T-helper 1 cell (primary cell): ENCODE measurements around the gene COL28A1.
"Not testable (repeated sequence)": the region's sequence is repeated elsewhere in the genome, so short reads cannot be mapped to it uniquely, and the experiment has no call there.

Experiments
- DNase-seq, 5 donors: peaks; one replicate each; pipeline ENCODE4 v3.0.0-alpha.2; 2012 to 2020

COL28A1 gene

DNA sequence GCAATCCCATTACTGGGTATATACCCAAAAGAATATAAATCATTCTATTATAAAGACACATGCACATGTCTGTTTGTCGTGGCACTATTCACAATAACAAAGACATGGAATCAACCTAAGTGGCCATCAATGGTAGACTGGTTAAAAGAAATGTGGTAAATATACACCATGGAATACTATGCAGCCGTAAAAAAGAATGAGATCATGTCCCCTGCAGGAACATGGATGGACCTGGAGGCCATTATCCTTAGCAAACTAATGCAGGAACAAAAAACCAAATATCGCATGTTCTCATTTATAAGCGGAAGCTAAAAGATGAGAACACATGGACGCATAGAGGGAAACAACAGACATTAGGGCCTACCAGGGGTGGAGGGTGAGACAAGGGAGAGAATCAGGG lies 25.9 kb upstream of the COL28A1 start:
- not testable (repeated sequence) for DNase-seq

DNA sequence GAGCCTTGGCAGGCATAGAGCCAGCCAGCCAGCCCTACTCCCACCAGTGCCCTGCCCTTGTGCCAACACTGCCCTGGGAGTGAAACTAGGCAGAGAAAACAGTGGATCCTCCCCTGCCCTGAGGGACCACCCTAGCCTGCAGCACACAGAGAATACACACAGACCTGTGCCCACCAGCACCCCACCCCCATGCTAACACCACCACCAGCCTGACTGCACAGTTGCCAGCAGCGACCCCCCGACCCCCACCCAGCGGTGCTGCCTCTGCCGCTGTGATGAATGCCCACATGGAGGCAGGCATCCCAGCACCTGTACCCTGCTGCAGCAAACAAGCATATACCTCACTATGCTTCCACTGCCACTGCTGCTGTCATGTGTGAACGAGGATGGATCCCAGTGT lies 21.6 kb upstream of the COL28A1 start:
- DNase-seq = no peak

DNA sequence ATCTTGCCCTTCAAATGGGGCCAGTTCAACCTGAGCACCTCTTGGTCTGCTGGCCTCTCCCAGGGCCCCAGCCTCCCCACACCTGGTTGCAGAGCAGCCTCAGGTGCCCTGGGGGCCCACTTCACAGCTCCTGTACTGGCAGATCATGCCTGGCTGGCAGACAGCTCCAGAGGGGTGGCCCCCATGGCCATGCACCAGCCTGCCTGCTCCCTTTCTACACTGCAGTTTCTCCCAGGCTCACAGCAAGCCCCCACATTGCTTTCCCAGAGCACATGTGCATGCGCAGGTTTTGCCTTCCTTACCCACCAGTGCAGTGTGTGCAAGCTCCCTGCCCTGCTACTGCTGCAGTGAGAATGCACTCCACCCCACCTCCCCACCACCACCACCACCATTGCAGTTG lies 21.2 kb upstream of the COL28A1 start:
- no peak for DNase-seq

DNA sequence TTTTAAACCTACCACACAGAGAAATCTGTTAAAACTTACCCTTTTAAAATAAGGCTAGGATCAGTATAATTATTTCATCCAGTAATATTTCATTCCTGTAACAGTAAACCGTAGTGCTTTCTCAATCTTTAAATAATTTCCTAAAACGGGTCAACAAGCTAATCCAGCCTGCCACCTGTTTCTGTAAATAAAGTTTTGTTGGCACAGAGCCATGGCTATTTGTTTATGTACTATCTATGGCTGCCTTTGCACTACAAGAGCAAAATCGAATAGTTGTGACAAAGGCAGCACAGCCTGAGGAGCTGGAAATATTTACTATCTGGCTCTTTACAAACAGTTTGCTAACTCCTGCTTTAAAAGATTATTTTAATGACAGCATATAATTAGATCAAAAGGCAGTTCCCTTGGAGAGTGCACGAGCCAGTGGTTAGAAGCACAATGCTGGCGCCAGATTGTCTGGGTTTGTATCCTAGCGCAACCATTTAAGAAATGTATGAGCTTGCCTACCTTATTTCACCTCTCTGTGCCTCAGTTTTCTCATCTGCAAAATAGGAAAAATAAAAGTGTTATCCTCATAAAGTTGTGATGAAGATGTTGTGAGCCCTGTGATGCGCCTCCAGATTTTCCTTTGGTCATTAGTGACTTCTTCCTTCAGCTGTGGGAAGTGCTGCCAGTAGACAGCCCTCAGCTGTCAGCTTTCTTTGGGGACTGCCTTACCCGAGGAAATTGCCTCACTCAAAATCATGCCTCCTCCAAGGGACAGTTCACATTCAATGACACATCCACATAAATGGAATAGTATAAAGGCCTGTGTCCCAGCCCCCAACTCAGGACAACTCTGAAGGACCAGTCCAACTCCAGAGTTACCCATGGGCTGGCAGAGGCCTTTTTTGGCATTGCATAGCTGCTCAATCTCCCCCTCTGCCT lies 19.2 kb upstream of the COL28A1 start:
- no peak for DNase-seq

DNA sequence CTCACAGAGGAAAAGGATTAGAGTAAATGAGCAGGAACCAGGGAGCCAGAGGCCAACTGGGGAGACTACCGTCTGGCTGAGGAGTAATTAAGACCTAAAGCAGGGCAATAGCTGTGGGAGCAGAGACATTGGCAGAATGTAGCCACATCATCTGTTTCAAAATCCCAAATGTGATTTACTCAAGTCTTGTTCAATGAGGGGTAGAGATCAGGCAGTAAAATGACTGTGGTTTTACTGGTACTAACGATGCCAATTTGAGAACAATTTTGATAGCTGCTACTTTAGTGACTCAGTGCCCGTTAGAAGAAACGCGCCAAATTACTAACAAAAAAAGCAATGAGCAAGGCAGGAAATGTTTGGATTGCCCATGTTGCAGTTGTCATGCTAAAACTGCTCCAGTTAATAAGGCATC lies 18.4 kb upstream of the COL28A1 start:
- DNase-seq = no peak

DNA sequence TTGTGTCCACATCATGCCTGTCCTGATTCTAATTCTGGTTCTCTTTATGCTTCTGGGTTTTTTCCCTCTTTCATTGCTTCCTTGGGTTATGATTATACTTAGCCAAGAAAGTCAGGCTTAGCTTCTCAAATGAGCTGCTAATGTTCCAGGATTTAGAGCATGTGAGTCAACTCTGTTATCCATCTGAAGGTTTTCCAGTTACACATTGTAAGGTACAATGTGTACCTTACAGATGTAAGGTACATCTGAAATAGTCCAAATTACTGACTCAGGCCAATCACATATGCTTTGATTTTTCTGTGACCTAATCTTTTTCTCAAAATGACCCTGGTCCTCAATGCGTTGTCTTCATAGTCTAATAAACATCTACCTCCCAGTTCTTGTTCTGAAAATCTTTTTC lies 17.7 kb upstream of the COL28A1 start:
- DNase-seq = no peak

DNA sequence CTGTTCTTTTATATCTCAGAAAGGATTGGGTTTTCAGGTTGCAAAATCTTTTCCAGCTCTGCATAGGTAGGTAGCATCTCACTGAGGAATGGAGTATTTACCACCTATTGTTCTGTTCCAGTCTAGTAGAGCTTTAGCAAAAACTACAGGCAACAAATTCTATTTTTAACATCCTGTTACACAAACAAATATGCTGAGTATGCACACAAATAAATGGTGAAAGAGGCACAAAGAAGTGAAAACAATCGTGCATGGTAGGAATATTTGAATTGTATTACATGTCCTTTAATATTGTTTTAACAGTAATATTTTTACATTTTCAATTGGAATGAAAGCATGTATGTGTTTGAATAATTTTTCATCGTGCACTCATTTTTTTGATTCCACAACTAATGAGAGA lies 16.5 kb upstream of the COL28A1 start:
- DNase-seq = no peak

DNA sequence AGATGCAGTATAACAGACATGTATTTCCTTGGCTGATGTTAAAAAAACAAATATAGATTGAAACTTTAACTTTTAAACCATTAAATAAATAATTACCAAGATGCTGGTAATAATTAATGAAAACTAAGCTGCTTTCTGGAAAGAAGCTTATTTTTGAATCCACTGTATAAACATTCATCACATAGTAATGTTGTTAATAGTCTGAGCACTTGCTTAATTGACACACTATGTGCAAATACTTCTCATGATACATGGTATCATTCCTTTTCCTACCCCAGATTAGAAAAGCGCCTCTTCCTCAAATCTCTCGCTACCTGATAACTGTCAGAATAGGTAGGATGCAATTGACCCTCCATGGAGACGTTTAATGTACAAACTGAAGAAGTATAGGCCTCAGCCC lies 15.0 kb upstream of the COL28A1 start:
- DNase-seq = no peak

DNA sequence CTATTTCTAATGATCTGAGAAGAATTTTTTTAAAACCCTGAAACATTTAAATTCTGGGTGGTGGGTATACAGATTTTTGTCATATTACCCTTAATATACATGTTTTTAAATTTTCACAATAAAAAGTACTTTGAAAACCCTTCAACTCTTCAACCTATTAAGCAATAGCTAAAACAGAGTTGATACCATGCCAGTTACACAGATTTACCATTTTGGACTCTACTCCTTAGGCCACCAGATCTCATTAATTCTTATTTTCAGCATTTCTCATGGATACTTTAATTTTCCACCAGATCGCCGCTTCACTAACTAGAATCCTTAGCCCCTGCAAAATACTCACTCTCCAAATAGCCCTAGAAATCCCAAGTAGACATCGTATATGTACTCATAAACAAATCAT lies 12.7 kb upstream of the COL28A1 start:
- DNase-seq = no peak

DNA sequence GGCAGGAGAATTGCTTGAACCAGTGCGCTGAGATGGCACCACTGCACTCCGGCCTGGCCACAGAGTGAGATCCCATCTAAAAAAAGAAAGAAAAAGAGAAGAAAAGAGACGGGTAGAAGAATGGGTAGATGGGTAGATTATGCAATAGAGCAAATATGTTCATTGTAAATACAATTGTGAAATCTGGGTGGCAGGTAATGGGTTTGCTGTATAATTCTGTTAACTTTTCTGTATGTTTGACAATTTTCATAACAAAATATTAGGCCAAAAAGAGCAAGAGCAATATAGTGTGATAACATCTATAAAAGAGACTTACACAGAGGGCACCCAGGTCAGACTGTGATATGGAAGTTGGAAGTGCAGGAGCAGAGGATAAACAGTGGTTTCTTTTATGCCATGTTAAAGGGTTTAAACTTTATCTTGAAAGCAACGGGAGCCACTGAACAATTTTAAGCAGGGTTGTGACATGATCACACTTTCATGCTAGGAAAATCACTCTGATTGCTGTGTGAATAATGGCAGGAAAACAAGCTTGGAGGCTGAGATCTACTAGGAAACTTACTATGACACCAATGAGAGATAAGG lies 6.7 kb upstream of the COL28A1 start:
- DNase-seq = no peak

DNA sequence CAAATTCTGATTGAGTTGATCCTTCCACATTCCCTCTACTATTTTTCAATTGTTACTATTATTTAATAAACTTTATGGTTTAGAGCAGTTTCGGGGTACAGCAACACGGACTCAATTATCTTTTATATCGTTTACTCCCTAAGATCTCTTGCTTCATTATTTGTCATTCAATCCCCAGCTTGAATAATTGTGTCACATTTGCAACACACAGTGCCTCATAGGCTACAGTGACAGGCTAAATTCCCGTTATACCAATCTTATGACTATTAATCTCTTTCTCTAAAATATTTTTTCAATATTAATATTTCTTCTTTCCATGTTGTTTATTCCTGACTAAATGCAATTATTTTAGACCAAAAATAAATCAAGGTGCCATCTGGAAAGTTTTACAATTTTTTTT lies 4.0 kb upstream of the COL28A1 start:
- no peak for DNase-seq

DNA sequence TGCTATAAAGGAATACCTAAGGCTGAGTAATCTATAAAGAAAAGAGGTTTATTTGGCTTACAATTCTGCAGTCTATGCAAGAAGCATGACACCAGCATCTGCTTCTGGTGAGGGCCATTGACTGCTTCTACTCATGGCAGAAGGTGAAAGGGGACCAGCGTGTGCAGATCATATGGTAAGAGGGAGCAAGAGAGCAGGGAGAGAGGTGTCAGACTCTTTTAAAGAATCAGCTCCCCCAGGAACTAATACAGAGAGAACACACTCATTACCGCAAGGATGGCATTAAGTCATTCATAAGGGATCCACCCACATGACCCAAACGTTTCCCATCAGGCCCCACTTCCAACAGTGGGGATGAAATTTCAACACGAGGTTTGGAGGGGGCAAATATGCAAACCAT lies 3.5 kb upstream of the COL28A1 start:
- DNase-seq = no peak

DNA sequence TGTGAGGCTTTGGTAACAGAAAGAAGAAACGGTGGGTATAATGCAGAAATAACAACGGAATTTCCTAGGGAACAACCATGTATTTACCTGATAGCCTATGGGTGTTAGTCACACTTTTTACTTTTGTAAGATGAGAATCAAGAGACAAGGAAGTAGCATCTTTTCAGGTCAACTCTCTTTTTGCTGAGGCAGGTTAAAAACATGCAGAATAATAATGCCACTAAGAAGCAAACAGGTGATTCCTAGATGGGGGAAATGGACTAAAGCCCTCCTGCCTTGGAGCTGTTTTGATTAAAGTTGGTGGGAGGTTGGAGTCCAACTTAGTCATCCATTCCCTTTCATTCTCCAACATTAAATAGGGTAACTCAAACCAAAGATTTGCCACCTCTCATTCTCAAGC lies 2.0 kb upstream of the COL28A1 start:
- no peak for DNase-seq

DNA sequence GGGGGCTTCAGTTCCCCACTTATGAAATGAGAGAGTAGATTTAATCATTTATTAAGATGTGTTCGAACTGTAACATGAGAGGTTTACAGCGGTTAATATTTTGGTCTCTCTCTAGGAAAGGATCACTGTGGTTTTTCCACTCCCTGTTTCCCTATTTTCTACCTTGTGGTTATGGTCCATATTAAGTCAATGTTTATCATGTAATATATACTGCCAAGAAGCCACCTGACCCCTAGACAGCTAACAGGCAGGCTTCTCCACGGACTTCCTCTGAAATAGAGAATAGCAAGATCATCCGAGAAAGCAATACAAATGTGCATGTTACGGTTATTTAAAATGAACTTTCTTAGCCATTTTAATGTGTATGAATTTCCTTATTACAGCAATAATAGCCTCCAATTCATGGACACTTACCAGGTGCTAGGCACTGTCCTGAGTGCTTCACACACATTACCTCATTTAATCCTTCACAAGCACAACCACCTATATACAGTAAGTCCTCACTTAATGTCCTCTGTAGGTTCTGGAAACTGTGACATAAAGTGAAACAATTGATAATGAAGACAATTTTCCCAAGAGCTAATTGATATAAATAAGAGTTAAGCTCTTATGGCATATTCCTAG lies 835 bp upstream of the COL28A1 start:
- no peak for DNase-seq

DNA sequence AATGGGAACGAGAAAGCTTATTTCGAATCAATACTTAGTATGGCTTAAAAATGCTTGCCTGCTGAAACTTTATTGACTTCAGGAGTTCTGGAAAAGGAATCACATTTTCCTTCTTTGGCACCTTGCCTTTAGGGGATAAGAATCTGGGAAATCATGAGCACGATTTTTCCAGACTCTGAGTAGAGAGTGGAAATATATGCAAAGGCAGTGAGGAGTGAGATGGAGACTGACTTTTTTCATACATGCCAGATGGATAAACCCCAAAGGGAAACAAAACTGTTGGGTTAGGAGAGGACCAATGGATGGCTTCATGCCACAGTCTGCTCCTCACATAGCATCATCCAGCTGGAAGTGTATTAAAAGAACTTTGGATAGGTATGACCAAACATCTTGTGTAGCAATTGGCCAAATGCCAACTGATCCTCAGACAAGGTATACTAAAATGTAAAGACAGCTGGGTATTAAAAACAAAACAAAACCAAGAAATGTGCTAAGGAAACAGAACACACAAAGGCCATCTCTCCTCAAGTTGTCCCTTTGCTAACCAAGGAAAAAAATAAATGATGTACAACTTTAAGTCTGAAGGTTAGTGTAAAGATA lies 1.7 kb downstream of the COL28A1 start:
- no peak for DNase-seq

DNA sequence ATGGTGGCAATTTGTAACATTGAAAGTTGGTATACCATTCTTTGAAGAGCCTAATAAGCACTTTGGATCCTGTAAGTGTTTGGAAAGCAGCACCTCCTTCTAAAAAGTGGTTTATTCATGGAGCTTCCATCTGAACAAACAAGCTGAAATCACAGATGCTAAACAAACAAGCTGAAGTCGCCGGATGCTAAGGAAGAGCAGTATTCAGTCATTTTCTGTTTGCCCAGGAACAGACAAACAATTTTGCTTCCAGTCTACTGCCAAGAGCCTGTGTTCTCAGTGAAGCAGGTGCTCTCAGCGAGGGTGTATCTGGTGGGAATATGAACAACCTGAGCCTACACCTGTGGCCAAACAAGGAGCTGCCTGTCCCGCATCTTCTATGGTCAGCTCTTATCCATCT lies 6.3 kb downstream of the COL28A1 start:
- DNase-seq = no peak

DNA sequence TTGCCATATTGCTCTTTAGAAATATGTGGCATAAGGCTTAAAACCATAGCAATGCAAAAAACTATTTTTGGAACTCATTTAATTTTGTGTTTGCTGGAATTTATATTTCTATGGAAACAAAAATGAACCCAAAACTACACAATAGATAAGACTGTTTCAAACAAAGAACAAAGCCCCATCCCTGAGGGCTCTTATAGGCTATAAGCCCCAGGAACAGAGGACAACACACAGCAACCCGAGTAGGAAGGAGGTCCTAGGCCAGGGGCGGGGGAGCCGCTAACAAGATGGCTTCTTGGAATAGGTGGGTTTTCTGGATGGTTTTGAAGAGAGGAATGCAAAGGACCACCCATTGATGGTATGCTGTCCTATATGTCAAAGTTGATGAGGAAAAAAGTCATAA lies 8.6 kb downstream of the COL28A1 start:
- no peak for DNase-seq

DNA sequence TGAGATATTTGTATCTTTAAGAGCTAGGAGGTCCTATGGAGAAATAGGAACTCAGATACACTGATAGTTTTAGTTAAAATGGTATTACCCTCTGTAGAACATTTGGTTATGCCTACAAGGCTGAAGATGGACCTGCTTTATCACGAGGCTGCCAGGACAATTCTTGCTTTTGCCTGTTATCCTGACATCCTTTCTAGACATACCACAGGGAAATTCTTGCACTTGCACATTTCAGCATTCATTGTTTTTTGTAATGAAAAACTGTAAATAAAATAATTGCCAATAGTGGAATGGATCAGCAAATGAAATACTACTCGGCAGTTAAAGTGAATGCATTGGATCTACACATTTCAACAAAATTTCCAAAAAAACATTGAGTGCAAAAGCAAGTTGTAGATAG lies 9.7 kb downstream of the COL28A1 start:
- no peak for DNase-seq

DNA sequence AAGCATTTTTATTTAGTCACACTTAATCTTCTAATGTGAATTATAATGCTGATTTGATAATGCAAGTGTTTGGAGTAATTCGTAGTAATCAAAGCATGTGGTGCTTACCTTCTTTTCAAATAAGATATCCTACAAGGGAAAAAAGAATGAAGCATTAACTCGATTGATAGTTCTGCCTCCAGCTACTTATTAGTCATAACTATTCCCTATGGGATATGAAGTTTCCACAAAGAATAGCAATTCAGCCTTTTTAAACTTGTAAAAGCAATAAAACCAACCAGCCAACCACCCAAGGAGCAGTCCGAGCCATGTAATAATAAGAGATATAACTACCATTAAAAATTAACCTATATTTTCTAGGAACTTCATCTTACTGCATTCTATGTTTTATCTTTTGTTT lies 11.6 kb downstream of the COL28A1 start:
- no peak for DNase-seq

DNA sequence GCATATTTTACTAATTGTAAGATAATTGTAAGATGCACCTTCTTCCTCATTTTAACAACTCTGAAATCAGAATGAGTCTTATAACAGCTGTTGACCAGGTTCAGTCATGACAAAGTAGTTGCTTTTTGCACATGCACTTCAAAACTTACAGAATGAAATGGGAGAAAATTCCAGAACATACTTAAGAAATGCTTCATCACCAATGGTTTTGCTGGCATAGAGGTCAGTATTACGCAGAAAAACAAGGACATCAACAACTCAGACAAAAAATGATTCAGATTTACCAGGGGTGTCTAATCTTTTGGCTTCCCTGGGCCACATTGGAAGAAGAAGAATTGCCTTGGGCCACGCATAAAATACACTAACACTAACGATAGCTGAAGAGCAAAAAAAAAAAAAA lies 13.3 kb downstream of the COL28A1 start:
- DNase-seq = no peak

DNA sequence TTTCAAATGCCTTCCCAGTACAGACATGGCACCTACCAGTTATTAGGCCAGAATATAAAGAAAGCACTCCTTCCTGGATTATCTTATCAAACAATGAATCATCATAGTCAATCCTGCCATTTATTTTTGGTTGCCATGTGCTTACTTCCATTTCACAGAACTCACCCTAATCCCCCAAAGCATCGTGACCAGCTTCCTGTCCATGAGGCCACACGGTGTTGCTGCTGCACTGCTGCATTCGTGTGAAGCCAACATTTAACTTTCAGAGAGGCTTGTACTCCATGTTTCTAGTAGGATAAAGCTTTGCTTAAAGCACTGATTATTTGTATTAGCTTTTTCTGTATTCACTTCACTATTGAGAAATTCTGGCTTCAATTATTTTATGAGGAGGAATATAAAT lies 14.4 kb downstream of the COL28A1 start:
- no peak for DNase-seq

DNA sequence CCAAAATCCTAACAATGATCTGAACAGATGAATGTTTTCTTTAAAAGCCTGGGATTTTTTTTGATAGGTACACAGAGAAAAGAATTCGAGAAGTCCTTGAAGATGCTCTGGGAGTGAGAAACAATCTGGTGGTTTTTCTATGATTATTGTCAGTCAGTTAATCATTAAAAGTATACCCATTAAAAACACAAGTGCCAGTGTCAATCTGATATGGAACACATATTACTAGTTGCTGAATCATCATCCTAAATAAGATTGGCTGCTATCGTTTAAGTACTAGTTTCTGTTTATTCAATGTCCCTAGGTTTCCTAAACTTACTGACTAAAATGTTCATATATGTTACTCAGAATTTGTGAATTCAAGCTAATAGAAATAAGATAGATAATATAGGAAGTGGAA lies 16.1 kb downstream of the COL28A1 start:
- no peak for DNase-seq

DNA sequence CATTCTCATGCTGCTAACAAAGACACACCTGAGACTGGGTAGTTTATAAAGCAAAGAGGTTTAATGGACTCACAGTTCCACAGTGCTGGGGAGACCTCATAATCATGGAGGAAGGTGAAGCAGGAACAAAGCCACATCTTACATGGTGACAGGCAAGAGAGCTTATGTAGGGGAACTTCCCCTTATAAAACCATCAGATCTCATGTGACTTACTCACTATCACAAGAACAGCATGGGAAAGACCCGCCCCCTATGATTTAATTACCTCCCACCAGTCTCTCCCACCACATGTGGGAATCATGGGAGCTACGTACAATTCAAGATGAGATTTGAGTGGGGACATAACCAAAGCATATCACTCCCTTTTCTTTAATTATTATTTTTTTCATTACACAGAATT lies 16.6 kb downstream of the COL28A1 start:
- no peak for DNase-seq

DNA sequence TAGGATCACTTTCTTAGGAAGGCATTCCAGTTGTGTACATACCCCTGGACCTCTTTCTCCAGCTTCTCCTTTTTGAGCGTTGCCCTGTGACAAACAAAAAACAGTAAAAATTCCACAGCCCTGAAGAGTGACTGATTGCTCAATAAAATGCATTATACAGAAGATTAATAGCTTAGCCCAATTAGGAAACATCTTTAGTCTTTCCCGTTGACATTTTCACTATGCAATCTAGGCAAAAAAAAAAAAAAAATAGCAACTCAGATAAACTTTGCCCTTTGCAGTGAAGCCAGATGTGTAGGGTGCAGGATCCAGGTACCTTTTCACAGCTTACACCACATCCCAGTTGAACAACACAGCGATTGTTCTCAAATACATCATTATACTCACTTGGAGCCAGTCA lies 17.9 kb downstream of the COL28A1 start:
- no peak for DNase-seq
